Measurements from ENCODE around the gene TSPAN12. TPM values are rescaled to one million over a fixed set of nuclear protein-coding genes. Genes with fewer than 3 reads are reported as not detected.

TSPAN12 gene
- total and polyA plus RNA-seq, 2 experiments from 2014 or later, result 3.7 to 9.3 TPM

DNA sequence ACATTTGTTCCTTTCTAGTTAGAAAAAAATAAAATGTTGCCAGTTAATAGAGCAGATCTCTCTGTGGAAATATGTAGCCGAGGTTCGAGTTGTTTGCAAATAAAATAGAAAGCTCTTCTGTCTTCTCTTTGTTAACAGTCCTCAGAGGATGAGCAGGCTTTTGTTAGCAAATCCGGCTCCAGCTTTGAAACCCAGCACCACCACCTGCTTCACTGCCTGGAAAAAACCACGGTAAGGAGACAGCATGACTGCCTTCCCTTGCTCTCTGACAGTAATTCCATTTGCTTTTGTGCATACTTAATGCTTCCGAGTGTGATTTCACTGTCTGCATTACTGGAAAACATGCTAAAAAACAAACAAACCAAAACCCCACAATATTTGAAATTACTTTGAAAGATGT, 115.6 kb downstream of the TSPAN12 start:
- Histone ChIP-seq H3K27ac (no peak overlapping the region), H3K36me3 (no peaks in the 10 kb centered on the region)

DNA sequence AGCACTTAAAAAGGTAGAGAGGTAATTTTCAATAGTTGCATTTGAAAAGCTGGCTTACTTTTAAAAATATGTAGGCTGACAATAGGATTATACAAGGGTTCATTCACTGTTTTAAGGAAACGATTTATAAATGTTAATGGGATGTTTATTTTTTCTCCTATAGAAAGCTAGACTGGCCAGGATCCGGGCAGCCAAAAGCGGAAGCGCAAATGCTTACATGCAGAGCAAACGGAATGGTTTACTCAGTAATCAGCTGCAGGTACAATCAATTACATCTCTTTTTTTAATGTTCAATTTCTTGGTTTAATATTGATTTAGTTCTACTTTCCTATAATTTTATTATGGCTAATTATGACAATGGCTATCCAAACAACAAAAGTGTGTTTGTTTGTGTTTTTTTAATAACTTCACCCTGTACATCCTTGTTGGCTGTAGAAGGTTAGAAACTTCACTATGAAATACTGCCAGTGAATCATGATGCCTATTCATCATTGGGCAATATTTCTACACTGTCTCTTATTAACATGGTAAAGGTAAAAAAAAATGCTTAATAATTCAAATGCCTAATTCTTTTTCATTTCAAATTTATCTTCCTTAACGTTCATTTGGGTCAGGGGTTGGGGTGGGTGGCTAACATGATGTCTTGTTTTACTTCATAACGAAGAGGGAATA, 116.4 kb downstream of the TSPAN12 start:
- Histone ChIP-seq H3K27ac (no peak overlapping the region), H3K4me1 (ENCODE audit: low read depth) (no peaks in the 10 kb centered on the region), H3K9me3 (ENCODE audit: low read depth) (no peaks in the 10 kb centered on the region), H3K4me3 (no peak overlapping the region), H3K36me3 (no peaks in the 10 kb centered on the region), H3K27me3 (no peaks in the 10 kb centered on the region)
- DNase-seq (ENCODE audit: low read depth in 1 of 2, low spot score in 1 of 2), result no peak
- TF ChIP-seq, protein P1, sequence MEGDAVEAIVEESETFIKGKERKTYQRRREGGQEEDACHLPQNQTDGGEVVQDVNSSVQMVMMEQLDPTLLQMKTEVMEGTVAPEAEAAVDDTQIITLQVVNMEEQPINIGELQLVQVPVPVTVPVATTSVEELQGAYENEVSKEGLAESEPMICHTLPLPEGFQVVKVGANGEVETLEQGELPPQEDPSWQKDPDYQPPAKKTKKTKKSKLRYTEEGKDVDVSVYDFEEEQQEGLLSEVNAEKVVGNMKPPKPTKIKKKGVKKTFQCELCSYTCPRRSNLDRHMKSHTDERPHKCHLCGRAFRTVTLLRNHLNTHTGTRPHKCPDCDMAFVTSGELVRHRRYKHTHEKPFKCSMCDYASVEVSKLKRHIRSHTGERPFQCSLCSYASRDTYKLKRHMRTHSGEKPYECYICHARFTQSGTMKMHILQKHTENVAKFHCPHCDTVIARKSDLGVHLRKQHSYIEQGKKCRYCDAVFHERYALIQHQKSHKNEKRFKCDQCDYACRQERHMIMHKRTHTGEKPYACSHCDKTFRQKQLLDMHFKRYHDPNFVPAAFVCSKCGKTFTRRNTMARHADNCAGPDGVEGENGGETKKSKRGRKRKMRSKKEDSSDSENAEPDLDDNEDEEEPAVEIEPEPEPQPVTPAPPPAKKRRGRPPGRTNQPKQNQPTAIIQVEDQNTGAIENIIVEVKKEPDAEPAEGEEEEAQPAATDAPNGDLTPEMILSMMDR (IDR thresholded peaks at IDR 0.05; ENCODE audit: low read depth, low read length), result no peak

More for the DNA sequence above, 115.6 kb downstream of the TSPAN12 start:
- Histone ChIP-seq H3K4me3 (no peak overlapping the region), H3K9me3 (ENCODE audit: low read depth) (no peaks in the 10 kb centered on the region), H3K4me1 (ENCODE audit: low read depth) (no peaks in the 10 kb centered on the region), H3K27me3 (no peaks in the 10 kb centered on the region)
- DNase-seq (ENCODE audit: low read depth in 1 of 2, low spot score in 1 of 2), result no peak
- TF ChIP-seq, protein P1 (IDR thresholded peaks at IDR 0.05; ENCODE audit: low read depth, low read length), result no peak

DNA sequence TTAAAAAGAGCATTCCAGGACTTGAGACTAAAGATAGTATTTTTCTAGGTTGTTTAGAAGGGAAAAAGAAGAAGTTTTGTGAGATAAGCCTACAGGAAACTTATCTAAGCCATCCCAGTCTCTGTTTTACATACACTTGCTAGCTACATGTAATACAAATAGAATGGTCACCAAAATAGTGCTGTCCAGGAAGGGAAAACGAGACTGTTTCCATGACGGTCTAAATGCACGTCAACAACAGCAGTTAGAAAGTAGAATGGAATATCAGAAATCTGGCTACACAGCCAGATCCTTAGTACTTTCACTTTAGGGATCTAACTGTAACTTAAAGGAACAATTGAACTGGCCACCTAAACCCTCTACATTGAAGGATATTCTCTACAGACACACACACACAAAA, 117.6 kb downstream of the TSPAN12 start:
- Histone ChIP-seq H3K27ac (no peak overlapping the region), H3K27me3 (no peaks in the 10 kb centered on the region), H3K4me1 (ENCODE audit: low read depth) (no peaks in the 10 kb centered on the region), H3K4me3 (no peak overlapping the region), H3K36me3 (no peaks in the 10 kb centered on the region), H3K9me3 (ENCODE audit: low read depth) (no peaks in the 10 kb centered on the region)
- TF ChIP-seq, protein P1 (IDR thresholded peaks at IDR 0.05; ENCODE audit: low read depth, low read length), result no peak
- peak in 1 of 2 donors; percentile 37 for DNase-seq (ENCODE audit: low read depth in 1 of 2, low spot score in 1 of 2)

DNA sequence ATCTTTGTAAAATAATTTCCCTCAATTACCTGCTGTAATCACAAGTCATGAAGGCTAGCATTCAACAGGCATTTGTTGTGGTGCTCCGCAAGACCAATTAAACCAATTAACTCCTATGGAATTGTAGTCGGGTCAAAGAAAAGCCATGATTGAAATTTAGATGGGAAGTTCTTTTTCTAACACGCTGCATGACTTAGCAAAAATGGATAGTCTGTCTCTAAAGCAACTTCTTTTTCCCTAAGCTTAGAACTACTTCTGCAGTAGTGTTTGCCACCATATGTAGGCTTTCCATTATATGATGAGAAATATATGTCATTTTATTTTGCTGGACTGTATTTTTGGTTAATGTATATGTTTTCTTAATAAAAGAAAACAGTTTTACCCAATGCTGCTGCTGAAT, 119.1 kb downstream of the TSPAN12 start:
- no peak for DNase-seq (ENCODE audit: low read depth in 1 of 2, low spot score in 1 of 2)
- Histone ChIP-seq H3K36me3 (no peaks in the 10 kb centered on the region), H3K4me3 (no peak overlapping the region), H3K27me3 (no peaks in the 10 kb centered on the region), H3K27ac (no peak overlapping the region), H3K4me1 (ENCODE audit: low read depth) (no peaks in the 10 kb centered on the region), H3K9me3 (ENCODE audit: low read depth) (no peaks in the 10 kb centered on the region)
- TF ChIP-seq, protein P1 (IDR thresholded peaks at IDR 0.05; ENCODE audit: low read depth, low read length), result no peak

Other genes with a start within 250 kb of the TSPAN12 start
- 10.7 and 15.5 TPM in 2 replicates for gene ING3, start 92.6 kb upstream of the TSPAN12 start, total RNA-seq
- 12.2 and 18.4 TPM in 2 replicates for gene ING3, start 92.6 kb upstream of the TSPAN12 start, polyA plus RNA-seq
- gene CPED1, start 130.6 kb upstream of the TSPAN12 start, total RNA-seq, result 0.95 and 3.2 TPM in 2 replicates
- 0.67 and 1.1 TPM in 2 replicates for gene CPED1, start 130.6 kb upstream of the TSPAN12 start, polyA plus RNA-seq

Measured in cardiac muscle cell (in vitro differentiated cells and primary cell).